Right atrium auricular region (tissue), 2 donors: ENCODE measurements around the gene CEP70. TPM values are rescaled to one million over a fixed set of nuclear protein-coding genes. Genes with fewer than 3 reads are reported as not detected.
"Not testable (repeated sequence)": the region's sequence is repeated elsewhere in the genome, so short reads cannot be mapped to it uniquely, and the experiment has no call there.

ENCODE experiments used
- DNase-seq: peaks from one replicate; pipeline ENCODE4 v3.0.0-alpha.2; 2019; ENCODE audit warnings: low spot score
- H3K27ac ChIP-seq, 2 donors: fragments of 200-600 bp; sonication (generic); 1 replicate in 1 of 2; 2 replicates in 1 of 2; pipeline ENCODE4 v1.5.1; 2016 to 2019
- H3K27me3 ChIP-seq, 2 donors: fragments of 200-600 bp; sonication (generic); one replicate each; pipeline versions ENCODE4 v1.5.1 to v1.6.0; 2017 to 2019
- H3K36me3 ChIP-seq: fragments of 200-600 bp; sonication (generic); one replicate; pipeline ENCODE4 v1.5.1; 2016
- H3K4me1 ChIP-seq, 2 donors: fragments of 200-600 bp; sonication (generic); one replicate each; pipeline versions ENCODE4 v1.5.1 to v1.6.0; 2017 to 2019
- H3K4me3 ChIP-seq, 2 donors: fragments of 200-600 bp; sonication (generic); 1 replicate in 1 of 2; 2 replicates in 1 of 2; pipeline ENCODE4 v1.5.1; 2017 to 2019; ENCODE audit warnings: mild to moderate bottlenecking in 1 of 2, moderate library complexity in 1 of 2
- H3K9me3 ChIP-seq, 2 donors: fragments of 200-600 bp; sonication (generic); one replicate each; pipeline ENCODE4 v1.5.1; 2019
- CTCF ChIP-seq, 2 donors: fragments of 200-600 bp; sonication (generic); IDR thresholded peaks; one replicate each; pipeline ENCODE4 v1.5.1; 2019; ENCODE audit warnings: antibody characterized with exemption in 2 of 2
- total RNA-seq, 2 donors: library from RNA; depleted of rRNA; stranded (reverse); fragments of >200 nt; gene quantifications; one replicate each; pipeline ENCODE4 v1.1.0, GENCODE V29; 2016

The CEP70 gene
- total RNA-seq, 2 donors from 2014 or later: 18.9 to 24.3 TPM

- TF ChIP-seq CTCF (IDR thresholded peaks at IDR 0.05): no peak
- Histone ChIP-seq H3K27me3 (no peaks in the 10 kb centered on the region), H3K4me1 (peaks cover 0 to 12% of the 10 kb centered on the region in 2 donors)
These were observed 14.5 kb upstream of the CEP70 start, which contains the start of gene FAIM for GRCh38 chr3:138608322-138609135. FAIM (plus strand) TSS chr3:138608771; CDS start chr3:138619727, 10,956 bp downstream.

GRCh38 chr3:138604106-138604595 lies 10.1 kb upstream of the CEP70 start:
- not testable (repeated sequence) for H3K36me3 ChIP-seq, H3K9me3 ChIP-seq, H3K4me1 ChIP-seq, DNase-seq, H3K4me3 ChIP-seq, H3K27ac ChIP-seq, H3K27me3 ChIP-seq

More at GRCh38 chr3:138608322-138609135, 14.5 kb upstream of the CEP70 start, which contains the start of gene FAIM:
- DNase-seq: peak; percentile 77
- Histone ChIP-seq H3K9me3 (no peaks in the 10 kb centered on the region), H3K27ac (peak within 1 kb of the TSS; percentile 91 to 94), H3K4me3 (peak within 1 kb of the TSS; percentile 61 to 87), H3K36me3 (no peaks in the 10 kb centered on the region)

- not testable (repeated sequence) for H3K27ac ChIP-seq, H3K27me3 ChIP-seq, H3K9me3 ChIP-seq, H3K4me1 ChIP-seq, H3K36me3 ChIP-seq, DNase-seq, H3K4me3 ChIP-seq
These were observed 7.6 kb upstream of the CEP70 start for GRCh38 chr3:138601661-138602060.

- no peak overlapping the region for H3K4me3 ChIP-seq
- H3K36me3 ChIP-seq: no peaks in the 10 kb centered on the region
- no peak overlapping the region for H3K27ac ChIP-seq
- DNase-seq: no peak
- H3K27me3 ChIP-seq: no peaks in the 10 kb centered on the region
- H3K9me3 ChIP-seq: no peaks in the 10 kb centered on the region
- no peaks in the 10 kb centered on the region for H3K4me1 ChIP-seq
- no peak for TF ChIP-seq CTCF (IDR thresholded peaks at IDR 0.05)
These were observed 6.2 kb upstream of the CEP70 start for GRCh38 chr3:138600100-138600745.

- no peak for DNase-seq
- Histone ChIP-seq H3K27ac (no peak overlapping the region), H3K9me3 (no peaks in the 10 kb centered on the region), H3K4me3 (no peak overlapping the region), H3K4me1 (peaks cover 0 to 2% of the 10 kb centered on the region in 2 donors), H3K27me3 (no peaks in the 10 kb centered on the region), H3K36me3 (no peaks in the 10 kb centered on the region)
- no peak for TF ChIP-seq CTCF (IDR thresholded peaks at IDR 0.05)
These were observed 4.5 kb upstream of the CEP70 start for GRCh38 chr3:138598534-138598933.

GRCh38 chr3:138597186-138597976 lies 3.3 kb upstream of the CEP70 start:
- H3K36me3 ChIP-seq, DNase-seq, H3K27ac ChIP-seq, H3K27me3 ChIP-seq, H3K9me3 ChIP-seq, H3K4me3 ChIP-seq: not testable (repeated sequence)
- H3K4me1 ChIP-seq: peaks cover 0 to 13% of the 10 kb centered on the region in 2 donors
